HT1080 (cell line): ENCODE measurements around the gene ARHGAP6. TPM values are rescaled to one million over a fixed set of nuclear protein-coding genes. Genes with fewer than 3 reads are reported as not detected.

Source experiments
- DNase-seq: peaks from one replicate; pipeline ENCODE4 v3.0.0-alpha.2; 2015; ENCODE audit warnings: low read depth
- small RNA-seq: library from RNA; depleted of rRNA; stranded (forward); fragments of <200 nt; gene quantifications from one replicate; pipeline ENCODE3, GENCODE V24; 2014
- total RNA-seq: library from RNA; depleted of rRNA; stranded (reverse); fragments of >200 nt; shearing (Covaris generic); gene quantifications from 2 replicates; pipeline ENCODE4 v1.2.3, GENCODE V29; 2014; rRNA removed

The ARHGAP6 gene
- total RNA-seq, 1 experiment from 2014 or later: 0.43 TPM

GRCh38 chrX:11119313-11119943 lies 546.3 kb downstream of the ARHGAP6 start:
- DNase-seq: no peak

GRCh38 chrX:11117745-11118144 lies 548.0 kb downstream of the ARHGAP6 start:
- DNase-seq: no peak

DNA sequence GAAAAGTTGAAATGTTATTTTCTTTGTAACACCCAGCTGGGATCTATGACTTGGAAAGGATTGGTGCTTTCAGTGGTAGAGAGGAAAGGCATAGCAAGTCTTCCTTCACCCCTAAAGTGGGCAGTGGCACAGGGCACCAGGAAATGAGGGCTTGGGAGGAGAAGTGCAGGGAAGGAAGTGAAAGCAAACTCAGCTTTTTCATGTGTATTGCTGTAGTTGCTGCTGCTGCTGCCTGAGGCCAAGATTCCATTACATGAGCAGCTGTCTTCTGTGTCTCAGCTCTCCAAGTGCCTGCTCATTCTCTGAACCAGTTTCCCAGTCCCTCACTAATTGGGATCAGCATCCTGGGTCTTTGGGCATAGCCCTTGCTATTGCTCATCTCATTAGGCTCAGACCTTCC lies 552.0 kb downstream of the ARHGAP6 start:
- no peak for DNase-seq

- DNase-seq: no peak
Observed at GRCh38 chrX:11111947-11112346, 553.8 kb downstream of the ARHGAP6 start.

GRCh38 chrX:11111037-11111851 lies 554.5 kb downstream of the ARHGAP6 start, which contains the start of gene HCCS:
TSS of gene HCCS (plus strand) at chrX:11111332. CDS start at chrX:11112061, 729 bp downstream.
- DNase-seq: peak; percentile 83

GRCh38 chrX:11109968-11110367 lies 555.8 kb downstream of the ARHGAP6 start:
- DNase-seq: peak; percentile 47

GRCh38 chrX:11108253-11108941 lies 557.3 kb downstream of the ARHGAP6 start:
- DNase-seq: no peak

GRCh38 chrX:11105080-11105479 lies 560.6 kb downstream of the ARHGAP6 start:
- peak; percentile 42 for DNase-seq

DNA sequence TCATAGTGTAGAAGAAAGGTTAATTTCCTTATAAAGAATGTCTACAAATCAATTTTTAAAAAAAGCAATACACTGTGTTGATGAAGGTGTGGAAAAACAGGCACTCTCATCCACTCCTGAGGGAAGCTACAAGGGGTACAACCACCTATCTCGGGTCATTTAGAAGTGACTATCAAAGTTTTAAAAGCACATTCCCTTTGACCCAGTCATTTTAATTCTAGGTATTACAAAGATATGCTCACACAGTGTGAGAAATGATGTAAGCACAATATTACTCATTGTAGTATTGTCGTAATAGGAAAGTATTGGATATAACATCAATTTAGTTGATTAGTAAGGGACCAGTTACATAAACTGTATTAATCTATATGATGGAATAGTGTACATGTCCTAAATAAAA lies 562.0 kb downstream of the ARHGAP6 start:
- DNase-seq: no peak

DNA sequence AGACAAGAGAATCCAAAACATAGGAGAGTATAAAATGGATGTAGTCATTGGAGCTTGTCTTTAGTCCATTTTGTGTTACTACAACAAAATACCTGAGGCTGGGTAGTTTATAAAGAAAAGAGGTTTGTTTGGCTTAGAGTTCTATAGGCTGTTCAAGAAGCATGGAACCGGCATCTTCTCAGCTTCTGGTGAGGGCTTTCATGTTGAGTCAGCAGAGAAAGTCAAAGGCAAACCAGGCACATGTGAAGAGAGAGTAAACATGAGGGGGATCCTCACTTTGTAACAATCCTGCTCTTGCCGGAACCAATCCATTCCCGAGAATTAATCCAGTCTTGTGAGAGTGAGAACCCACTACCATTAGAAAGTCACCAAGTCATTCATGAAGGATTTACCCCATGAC lies 562.7 kb downstream of the ARHGAP6 start:
- DNase-seq: no peak

DNA sequence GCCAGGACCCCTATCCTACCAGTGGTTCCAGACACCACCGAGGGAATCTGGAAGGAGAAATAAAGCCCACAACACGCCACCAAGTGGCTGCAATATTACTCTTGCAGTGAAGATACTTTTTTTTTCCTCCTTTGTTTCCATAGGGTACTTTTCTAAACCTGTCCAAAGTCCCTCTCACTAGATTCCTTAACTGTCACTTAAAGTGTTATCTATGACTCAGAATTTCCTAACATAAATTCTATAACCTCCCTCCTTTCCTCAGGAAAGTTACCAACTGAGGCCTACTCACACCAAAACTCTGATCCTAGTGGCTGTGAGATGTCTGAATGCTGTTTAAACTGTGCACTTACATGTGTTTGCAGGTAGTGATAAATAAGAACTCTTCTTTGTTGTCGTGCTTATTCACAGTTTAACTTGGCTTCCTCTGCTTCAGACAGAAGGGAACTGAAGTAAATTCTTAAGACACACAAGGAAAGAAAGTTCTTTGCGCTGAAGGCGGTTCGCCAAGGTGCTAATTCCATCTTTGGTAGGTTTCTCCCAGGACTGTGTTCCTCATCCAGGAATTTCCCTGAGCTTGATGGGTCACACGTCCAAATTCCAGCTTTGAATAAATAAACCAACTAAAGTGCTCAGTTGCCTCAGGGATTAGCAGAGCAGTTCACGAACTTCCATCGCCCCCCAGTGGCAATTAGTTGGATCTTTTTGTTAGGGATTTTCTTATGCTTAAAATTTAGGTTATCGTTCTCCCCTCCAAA lies 565.3 kb downstream of the ARHGAP6 start:
- DNase-seq: peak; percentile 10

GRCh38 chrX:11099465-11099864 lies 566.3 kb downstream of the ARHGAP6 start:
- DNase-seq: no peak

DNA sequence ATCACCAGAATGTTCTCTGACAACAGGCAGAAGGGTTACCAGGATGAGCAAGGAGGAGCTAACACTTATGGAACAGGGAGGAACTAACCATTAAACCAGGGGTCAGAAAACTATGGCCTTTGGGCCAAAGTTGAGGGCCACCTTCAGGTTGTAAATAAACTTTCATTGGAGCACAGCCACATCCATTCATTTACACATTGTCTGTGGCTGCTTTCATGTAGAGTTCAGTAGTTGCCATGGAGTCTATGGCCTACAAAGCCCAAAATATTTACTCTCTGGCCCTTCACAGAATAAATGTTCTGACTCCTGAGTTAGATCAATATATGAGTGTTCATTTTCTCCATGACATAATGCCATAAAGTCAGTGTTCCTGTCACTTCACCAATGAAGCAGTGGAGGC lies 567.8 kb downstream of the ARHGAP6 start:
- no peak for DNase-seq

- no peak for DNase-seq
Observed at GRCh38 chrX:11089802-11090201, 575.9 kb downstream of the ARHGAP6 start.

Small RNA genes lying within 50 kb of the gene (small RNA-seq; reads per million reads assigned to genes)
- gene MIR548AX (not detected), gene RF00019 (not detected), gene RF02271 (not detected)

Other genes with a start within 250 kb of the ARHGAP6 start
- 27.2 and 29.6 TPM in 2 replicates for gene MSL3, start 92.3 kb upstream of the ARHGAP6 start, total RNA-seq